ENCODE results near the gene PRRG4. TPM values are rescaled to one million over a fixed set of nuclear protein-coding genes. Genes with fewer than 3 reads are reported as not detected.

The PRRG4 gene
- total and polyA plus RNA-seq, 2 of the 4 experiments (the other 2 are of a cell fraction), result not detected

GRCh38 chr11:32851251-32851650, 21.5 kb downstream of the PRRG4 start:
- TF ChIP-seq NFE2L2 (IDR thresholded peaks at IDR 0.05; ENCODE audit: low read depth, low read length), result no peak
- TF ChIP-seq CEBPB (IDR thresholded peaks at IDR 0.05; ENCODE audit: low read depth, low read length), result no peak
- TF ChIP-seq BHLHE40 (IDR thresholded peaks at IDR 0.05; ENCODE audit: low read depth, low read length), result no peak
- no peak for TF ChIP-seq USF2 (IDR thresholded peaks at IDR 0.05; ENCODE audit: low read depth, low read length)
- no peak for TF ChIP-seq ELK1 (IDR thresholded peaks at IDR 0.05; ENCODE audit: borderline replicate concordance, low read depth, low read length)
- no peak for TF ChIP-seq RAD21 (IDR thresholded peaks at IDR 0.05; ENCODE audit: low read length)
- dilution Hi-C loops (cut with HindIII; ENCODE audit: low sequenced_read_pairs, unreplicated experiment) (no loop called here), intact Hi-C loops (cut with micrococcal nuclease) (no loop called here), in situ Hi-C loops (cut with MboI; ENCODE audit: low sequenced_read_pairs) (no loop called here)
- Histone ChIP-seq H2AK9ac (replicated peaks; ENCODE audit: low read depth, low read length, poor library complexity) (no peak overlapping the region), H4K91ac (ENCODE audit: insufficient read depth, low read depth, low read length) (no peak overlapping the region), H3K27ac (ENCODE audit: insufficient read depth, low read length) (no peak overlapping the region), H3K9ac (ENCODE audit: low read depth, low read length) (no peak overlapping the region), H3K18ac (ENCODE audit: low read depth, low read length) (no peak overlapping the region), H3K4ac (ENCODE audit: low read depth, low read length) (no peak overlapping the region), H2AK5ac (ENCODE audit: low read depth, low read length) (no peak overlapping the region), H4K20me1 (ENCODE audit: insufficient read depth, low read length) (no peaks in the 10 kb centered on the region), H2BK5ac (ENCODE audit: low read depth, low read length, poor library complexity, severe bottlenecking) (no peak overlapping the region), H3K4me1 (ENCODE audit: control insufficient read depth, insufficient read depth, low read length) (no peaks in the 10 kb centered on the region), H4K5ac (ENCODE audit: low read depth, low read length) (no peak overlapping the region), H3K23ac (ENCODE audit: low read depth, low read length) (no peak overlapping the region), H2BK20ac (ENCODE audit: low read depth, low read length) (no peak overlapping the region), H3K9me1 (ENCODE audit: insufficient read depth, low read length) (no peaks in the 10 kb centered on the region), H4K8ac (ENCODE audit: low read depth in 2 of 2, low read length in 2 of 2) (no peak overlapping the region), H2BK15ac (ENCODE audit: low read depth, low read length) (no peak overlapping the region), H3K4me2 (ENCODE audit: low read depth, low read length) (no peak overlapping the region), H2AFZ (replicated peaks; ENCODE audit: low read length, poor library complexity) (no peak overlapping the region), H3K14ac (replicated peaks; ENCODE audit: low read depth, low read length) (no peak overlapping the region), H3K79me1 (ENCODE audit: low read depth in 1 of 2, low read length in 2 of 2) (no peaks in the 10 kb centered on the region), H3K27me3 (ENCODE audit: control insufficient read depth, insufficient read depth, low read length) (peaks cover 3% of the 10 kb centered on the region), H2BK120ac (ENCODE audit: low read depth, low read length) (no peak overlapping the region), H3K4me3 (ENCODE audit: insufficient read depth, low read depth, low read length) (no peak overlapping the region), H3K56ac (ENCODE audit: extremely low read depth, insufficient read depth, low read length) (no peak overlapping the region), H3K9me3 (ENCODE audit: control insufficient read depth, insufficient read depth, low read length) (no peaks in the 10 kb centered on the region), H3K36me3 (ENCODE audit: control insufficient read depth, insufficient read depth, low read length) (no peaks in the 10 kb centered on the region)
- ChIA-PET POLR2A (ENCODE audit: unreplicated experiment) (no interaction called here), CTCF (no interaction called here)
- BruUV-seq (replicated peaks), result no TSS peak
- DNase-seq (no peak), ATAC-seq (ENCODE audit: low read depth) (no peak)
- no CpG with 5 or more reads among the region's 1 CpG for WGBS, 2 experiments (ENCODE audit: extremely low coverage in 2 of 2, insufficient read length in 1 of 2)

Measured in IMR-90 (cell line).